GM18508 (cell line): ENCODE measurements around the gene PPIL1.
"Not testable (repeated sequence)": the region's sequence is repeated elsewhere in the genome, so short reads cannot be mapped to it uniquely, and the experiment has no call there.

Experiments used
- ATAC-seq: cut with Tn5 transposase; IDR thresholded peaks from one replicate; pipeline ENCODE4 v1.9.1; 2021; ENCODE audit warnings: moderate number of reproducible peaks; ENCODE audit not compliant: insufficient read depth, unreplicated experiment

The PPIL1 gene

GRCh38 chr6:36821581-36822335 lies 52.8 kb downstream of the PPIL1 start:
- no peak for ATAC-seq

- no peak for ATAC-seq
These were observed 53.7 kb downstream of the PPIL1 start for GRCh38 chr6:36820700-36821580.

- no peak for ATAC-seq
These were observed 55.8 kb downstream of the PPIL1 start for GRCh38 chr6:36818756-36819155.

GRCh38 chr6:36817847-36818246 lies 56.8 kb downstream of the PPIL1 start:
- ATAC-seq = no peak

GRCh38 chr6:36817176-36817817 lies 57.3 kb downstream of the PPIL1 start:
- no peak for ATAC-seq

GRCh38 chr6:36815962-36816735 lies 58.5 kb downstream of the PPIL1 start:
- ATAC-seq = no peak

- ATAC-seq = no peak
These were observed 60.4 kb downstream of the PPIL1 start for GRCh38 chr6:36814249-36814648.

- ATAC-seq = no peak
These were observed 61.1 kb downstream of the PPIL1 start for GRCh38 chr6:36813526-36813925.

- ATAC-seq = not testable (repeated sequence)
These were observed 61.6 kb downstream of the PPIL1 start for GRCh38 chr6:36813047-36813446.

GRCh38 chr6:36809941-36810803 lies 64.4 kb downstream of the PPIL1 start:
- no peak for ATAC-seq

GRCh38 chr6:36809156-36809555 lies 65.4 kb downstream of the PPIL1 start:
- no peak for ATAC-seq

- ATAC-seq = no peak
These were observed 66.0 kb downstream of the PPIL1 start for GRCh38 chr6:36808634-36809033.

GRCh38 chr6:36807750-36808149 lies 66.9 kb downstream of the PPIL1 start:
- no peak for ATAC-seq

GRCh38 chr6:36807143-36807542 lies 67.5 kb downstream of the PPIL1 start:
- no peak for ATAC-seq

GRCh38 chr6:36805917-36806316 lies 68.7 kb downstream of the PPIL1 start:
- no peak for ATAC-seq

GRCh38 chr6:36805096-36805797 lies 69.4 kb downstream of the PPIL1 start:
- ATAC-seq = no peak
